GM12873 (cell line): ENCODE data around the gene CEP170B.

Source experiments
- CTCF ChIP-seq: IDR thresholded peaks from 2 replicates; pipeline ENCODE4 v1.5.1; 2012; ENCODE audit warnings: low read depth, mild to moderate bottlenecking, moderate library complexity, low read length, control low read depth; ENCODE audit not compliant: insufficient read depth; ENCODE audit errors: missing control alignments

The CEP170B gene

GRCh38 chr14:104871145-104871655 is 6.1 kb downstream of the CEP170B start:
- no peak for TF ChIP-seq CTCF

GRCh38 chr14:104871656-104872468 is 6.8 kb downstream of the CEP170B start:
- no peak for TF ChIP-seq CTCF

GRCh38 chr14:104872469-104873341 is 7.6 kb downstream of the CEP170B start:
- no peak for TF ChIP-seq CTCF

- no peak for TF ChIP-seq CTCF
Observed at GRCh38 chr14:104873380-104874055, 8.4 kb downstream of the CEP170B start.

GRCh38 chr14:104874110-104874531 is 9.1 kb downstream of the CEP170B start:
- no peak for TF ChIP-seq CTCF

GRCh38 chr14:104874571-104875411 is 9.7 kb downstream of the CEP170B start:
- TF ChIP-seq CTCF = no peak
